Measurements from ENCODE around the gene PLXNA2.

The PLXNA2 gene

GRCh38 chr1:208010487-208011071, 233.6 kb downstream of the PLXNA2 start:
- FAIRE-seq: no peak
- no peak for TF ChIP-seq POLR2A (IDR thresholded peaks at IDR 0.05; ENCODE audit: low read depth, low read length)
- no peak for TF ChIP-seq TAF1 (IDR thresholded peaks at IDR 0.05; ENCODE audit: borderline replicate concordance, low read depth, low read length)
- TF ChIP-seq POLR2AphosphoS5 (IDR thresholded peaks at IDR 0.05; ENCODE audit: low read depth, low read length): no peak
- no peak for DNase-seq (ENCODE audit: insufficient read length)

- TF ChIP-seq POLR2AphosphoS5 (IDR thresholded peaks at IDR 0.05; ENCODE audit: low read depth, low read length) (no peak), TAF1 (IDR thresholded peaks at IDR 0.05; ENCODE audit: borderline replicate concordance, low read depth, low read length) (no peak), POLR2A (IDR thresholded peaks at IDR 0.05; ENCODE audit: low read depth, low read length) (no peak)
- FAIRE-seq (no peak), DNase-seq (ENCODE audit: insufficient read length) (no peak)
Measured at GRCh38 chr1:208009706-208010444, 234.3 kb downstream of the PLXNA2 start.

- TF ChIP-seq POLR2A (IDR thresholded peaks at IDR 0.05; ENCODE audit: low read depth, low read length): no peak
- TF ChIP-seq POLR2AphosphoS5 (IDR thresholded peaks at IDR 0.05; ENCODE audit: low read depth, low read length): no peak
- no peak for TF ChIP-seq TAF1 (IDR thresholded peaks at IDR 0.05; ENCODE audit: borderline replicate concordance, low read depth, low read length)
- DNase-seq (ENCODE audit: insufficient read length): no peak
- no peak for FAIRE-seq
Measured at GRCh38 chr1:208009303-208009702, 234.9 kb downstream of the PLXNA2 start.

GRCh38 chr1:208008534-208008933, 235.7 kb downstream of the PLXNA2 start:
- FAIRE-seq (no peak), DNase-seq (ENCODE audit: insufficient read length) (no peak)
- TF ChIP-seq TAF1 (IDR thresholded peaks at IDR 0.05; ENCODE audit: borderline replicate concordance, low read depth, low read length): no peak
- no peak for TF ChIP-seq POLR2A (IDR thresholded peaks at IDR 0.05; ENCODE audit: low read depth, low read length)
- TF ChIP-seq POLR2AphosphoS5 (IDR thresholded peaks at IDR 0.05; ENCODE audit: low read depth, low read length): no peak

GRCh38 chr1:208007938-208008342, 236.2 kb downstream of the PLXNA2 start:
- no peak for FAIRE-seq
- no peak for DNase-seq (ENCODE audit: insufficient read length)
- TF ChIP-seq POLR2AphosphoS5 (IDR thresholded peaks at IDR 0.05; ENCODE audit: low read depth, low read length): no peak
- TF ChIP-seq POLR2A (IDR thresholded peaks at IDR 0.05; ENCODE audit: low read depth, low read length): no peak
- TF ChIP-seq TAF1 (IDR thresholded peaks at IDR 0.05; ENCODE audit: borderline replicate concordance, low read depth, low read length): no peak

GRCh38 chr1:208007319-208007937, 236.8 kb downstream of the PLXNA2 start:
- no peak for TF ChIP-seq POLR2A (IDR thresholded peaks at IDR 0.05; ENCODE audit: low read depth, low read length)
- TF ChIP-seq TAF1 (IDR thresholded peaks at IDR 0.05; ENCODE audit: borderline replicate concordance, low read depth, low read length): no peak
- TF ChIP-seq POLR2AphosphoS5 (IDR thresholded peaks at IDR 0.05; ENCODE audit: low read depth, low read length): no peak
- FAIRE-seq: no peak

GRCh38 chr1:208006258-208006920, 237.8 kb downstream of the PLXNA2 start:
- FAIRE-seq (no peak), DNase-seq (ENCODE audit: insufficient read length) (no peak)
- TF ChIP-seq POLR2AphosphoS5 (IDR thresholded peaks at IDR 0.05; ENCODE audit: low read depth, low read length) (no peak), POLR2A (IDR thresholded peaks at IDR 0.05; ENCODE audit: low read depth, low read length) (no peak), TAF1 (IDR thresholded peaks at IDR 0.05; ENCODE audit: borderline replicate concordance, low read depth, low read length) (no peak)

More at GRCh38 chr1:208007319-208007937, 236.8 kb downstream of the PLXNA2 start:
- no peak for DNase-seq (ENCODE audit: insufficient read length)

GRCh38 chr1:208004851-208005250, 239.3 kb downstream of the PLXNA2 start:
- FAIRE-seq (no peak), DNase-seq (ENCODE audit: insufficient read length) (no peak)
- TF ChIP-seq POLR2AphosphoS5 (IDR thresholded peaks at IDR 0.05; ENCODE audit: low read depth, low read length) (no peak), POLR2A (IDR thresholded peaks at IDR 0.05; ENCODE audit: low read depth, low read length) (no peak), TAF1 (IDR thresholded peaks at IDR 0.05; ENCODE audit: borderline replicate concordance, low read depth, low read length) (no peak)

GRCh38 chr1:208003241-208003640, 240.9 kb downstream of the PLXNA2 start:
- no peak for TF ChIP-seq POLR2A (IDR thresholded peaks at IDR 0.05; ENCODE audit: low read depth, low read length)
- no peak for TF ChIP-seq POLR2AphosphoS5 (IDR thresholded peaks at IDR 0.05; ENCODE audit: low read depth, low read length)
- no peak for TF ChIP-seq TAF1 (IDR thresholded peaks at IDR 0.05; ENCODE audit: borderline replicate concordance, low read depth, low read length)
- FAIRE-seq (no peak), DNase-seq (ENCODE audit: insufficient read length) (no peak)

- no peak for FAIRE-seq
- no peak for DNase-seq (ENCODE audit: insufficient read length)
Measured at GRCh38 chr1:208002672-208003071, 241.5 kb downstream of the PLXNA2 start.

GRCh38 chr1:208002078-208002477, 242.1 kb downstream of the PLXNA2 start:
- DNase-seq (ENCODE audit: insufficient read length) (no peak), FAIRE-seq (no peak)
- TF ChIP-seq TAF1 (IDR thresholded peaks at IDR 0.05; ENCODE audit: borderline replicate concordance, low read depth, low read length): no peak
- TF ChIP-seq POLR2AphosphoS5 (IDR thresholded peaks at IDR 0.05; ENCODE audit: low read depth, low read length): no peak
- TF ChIP-seq POLR2A (IDR thresholded peaks at IDR 0.05; ENCODE audit: low read depth, low read length): no peak

More at GRCh38 chr1:208002672-208003071, 241.5 kb downstream of the PLXNA2 start:
- TF ChIP-seq TAF1 (IDR thresholded peaks at IDR 0.05; ENCODE audit: borderline replicate concordance, low read depth, low read length) (no peak), POLR2AphosphoS5 (IDR thresholded peaks at IDR 0.05; ENCODE audit: low read depth, low read length) (no peak), POLR2A (IDR thresholded peaks at IDR 0.05; ENCODE audit: low read depth, low read length) (no peak)

All from GM12892 (cell line).